DOHH2 (cell line): ENCODE measurements around the gene TWIST2.

ENCODE experiments used
- H3F3A ChIP-seq: fragments of 200-600 bp; sonication (generic), shearing (Covaris generic); 2 replicates; pipeline ENCODE4 v1.6.0; 2016; ENCODE audit warnings: antibody characterized with exemption, mild to moderate bottlenecking; ENCODE audit not compliant: control insufficient read depth, insufficient read depth
- H3K27ac ChIP-seq: fragments of 200-600 bp; sonication (generic); 2 replicates; pipeline ENCODE4 v1.5.1; 2014; ENCODE audit warnings: low read depth, mild to moderate bottlenecking, low read length, moderate library complexity
- H3K27me3 ChIP-seq: fragments of 200-600 bp; sonication (generic); 2 replicates; pipeline ENCODE4 v1.6.1; 2014; ENCODE audit warnings: mild to moderate bottlenecking, low read length, mixed read lengths; ENCODE audit not compliant: control insufficient read depth
- H3K36me3 ChIP-seq: fragments of 200-600 bp; sonication (generic); 2 replicates; pipeline ENCODE4 v1.6.1; 2014; ENCODE audit warnings: mild to moderate bottlenecking, low read length, moderate library complexity, mixed read lengths; ENCODE audit not compliant: control insufficient read depth
- H3K4me1 ChIP-seq: fragments of 200-600 bp; sonication (generic); 2 replicates; pipeline ENCODE4 v1.6.1; 2014; ENCODE audit warnings: mild to moderate bottlenecking, low read length, mixed read lengths; ENCODE audit not compliant: control insufficient read depth
- H3K4me2 ChIP-seq: fragments of 200-600 bp; sonication (generic); 2 replicates; pipeline ENCODE4 v1.6.0; 2014; ENCODE audit warnings: mild to moderate bottlenecking, low read length, moderate library complexity
- H3K4me3 ChIP-seq: fragments of 200-600 bp; sonication (generic); 2 replicates; pipeline ENCODE4 v1.5.1; 2014; ENCODE audit warnings: mild to moderate bottlenecking, low read length, mixed read lengths
- H3K79me2 ChIP-seq: fragments of 200-600 bp; sonication (generic); 2 replicates; pipeline ENCODE4 v1.6.1; 2014; ENCODE audit warnings: mild to moderate bottlenecking, low read length, mixed read lengths; ENCODE audit not compliant: control insufficient read depth
- H3K9me2 ChIP-seq: fragments of 200-600 bp; sonication (generic); replicated peaks from 2 replicates; pipeline ENCODE4 v1.6.1; 2014; ENCODE audit warnings: mild to moderate bottlenecking, low read length, mixed read lengths; ENCODE audit not compliant: control insufficient read depth
- H3K9me3 ChIP-seq: fragments of 200-600 bp; sonication (generic); 2 replicates; pipeline ENCODE4 v1.6.1; 2014; ENCODE audit warnings: antibody characterized with exemption, low read length, mixed read lengths; ENCODE audit not compliant: control insufficient read depth, insufficient read depth
- H4K20me1 ChIP-seq: fragments of 200-600 bp; sonication (generic); 2 replicates; pipeline ENCODE4 v1.6.0; 2014; ENCODE audit warnings: low read depth, mild to moderate bottlenecking, antibody characterized with exemption, low read length, moderate library complexity; ENCODE audit not compliant: control insufficient read depth, insufficient read depth
- CTCF ChIP-seq: fragments of 200-600 bp; sonication (generic); IDR thresholded peaks from one replicate; pipeline ENCODE4 v1.5.1; 2014; ENCODE audit warnings: antibody characterized with exemption, mild to moderate bottlenecking, low read depth, low read length; ENCODE audit not compliant: poor library complexity, severe bottlenecking
- EZH2phosphoT487 ChIP-seq: fragments of 200-600 bp; sonication (generic); IDR thresholded peaks from 2 replicates; pipeline ENCODE4 v1.6.1; 2017; ENCODE audit warnings: borderline replicate concordance, mild to moderate bottlenecking, antibody characterized with exemption, low read length, moderate library complexity, mixed read lengths

TWIST2 gene

GRCh38 chr2:238898534-238899281 lies 50.8 kb downstream of the TWIST2 start:
- H3F3A ChIP-seq, result no peaks in the 10 kb centered on the region
- TF ChIP-seq EZH2phosphoT487 (no peak), CTCF (no peak)

GRCh38 chr2:238899386-238899785 lies 51.5 kb downstream of the TWIST2 start:
- Histone ChIP-seq H3K9me3 (peaks cover 17% of the 10 kb centered on the region; the same call in 1 of the 2 replicates), H3K79me2 (no peaks in the 10 kb centered on the region), H3K27ac (no peak overlapping the region), H3K27me3 (no peaks in the 10 kb centered on the region), H3K9me2 (no peaks in the 10 kb centered on the region), H3F3A (no peaks in the 10 kb centered on the region), H3K4me1 (no peaks in the 10 kb centered on the region), H4K20me1 (no peaks in the 10 kb centered on the region), H3K4me3 (no peak overlapping the region), H3K36me3 (no peaks in the 10 kb centered on the region), H3K4me2 (no peak overlapping the region)
- TF ChIP-seq EZH2phosphoT487 (no peak), CTCF (no peak)

More at GRCh38 chr2:238898534-238899281, 50.8 kb downstream of the TWIST2 start:
- Histone ChIP-seq H4K20me1 (no peaks in the 10 kb centered on the region), H3K4me1 (no peaks in the 10 kb centered on the region), H3K27me3 (no peaks in the 10 kb centered on the region), H3K4me3 (no peak overlapping the region), H3K9me2 (no peaks in the 10 kb centered on the region), H3K79me2 (no peaks in the 10 kb centered on the region), H3K9me3 (peaks cover 12% of the 10 kb centered on the region; the same call in 1 of the 2 replicates), H3K4me2 (no peak overlapping the region), H3K27ac (no peak overlapping the region), H3K36me3 (no peaks in the 10 kb centered on the region)

GRCh38 chr2:238900511-238900910 lies 52.6 kb downstream of the TWIST2 start:
- no peaks in the 10 kb centered on the region for H3K27me3 ChIP-seq
- TF ChIP-seq EZH2phosphoT487 (no peak), CTCF (no peak)
- no peaks in the 10 kb centered on the region for H4K20me1 ChIP-seq
- H3K79me2 ChIP-seq, result no peaks in the 10 kb centered on the region
- no peaks in the 10 kb centered on the region for H3F3A ChIP-seq
- peaks cover 20% of the 10 kb centered on the region; the same call in 1 of the 2 replicates for H3K9me3 ChIP-seq
- H3K4me2 ChIP-seq, result no peak overlapping the region
- H3K36me3 ChIP-seq, result no peaks in the 10 kb centered on the region
- H3K4me3 ChIP-seq, result no peak overlapping the region
- H3K27ac ChIP-seq, result no peak overlapping the region
- H3K4me1 ChIP-seq, result no peaks in the 10 kb centered on the region
- H3K9me2 ChIP-seq, result no peaks in the 10 kb centered on the region
